ENCODE results near the gene TTR.

- no peak for TF ChIP-seq POLR2A (IDR thresholded peaks at IDR 0.05)
- TF ChIP-seq, protein P1, sequence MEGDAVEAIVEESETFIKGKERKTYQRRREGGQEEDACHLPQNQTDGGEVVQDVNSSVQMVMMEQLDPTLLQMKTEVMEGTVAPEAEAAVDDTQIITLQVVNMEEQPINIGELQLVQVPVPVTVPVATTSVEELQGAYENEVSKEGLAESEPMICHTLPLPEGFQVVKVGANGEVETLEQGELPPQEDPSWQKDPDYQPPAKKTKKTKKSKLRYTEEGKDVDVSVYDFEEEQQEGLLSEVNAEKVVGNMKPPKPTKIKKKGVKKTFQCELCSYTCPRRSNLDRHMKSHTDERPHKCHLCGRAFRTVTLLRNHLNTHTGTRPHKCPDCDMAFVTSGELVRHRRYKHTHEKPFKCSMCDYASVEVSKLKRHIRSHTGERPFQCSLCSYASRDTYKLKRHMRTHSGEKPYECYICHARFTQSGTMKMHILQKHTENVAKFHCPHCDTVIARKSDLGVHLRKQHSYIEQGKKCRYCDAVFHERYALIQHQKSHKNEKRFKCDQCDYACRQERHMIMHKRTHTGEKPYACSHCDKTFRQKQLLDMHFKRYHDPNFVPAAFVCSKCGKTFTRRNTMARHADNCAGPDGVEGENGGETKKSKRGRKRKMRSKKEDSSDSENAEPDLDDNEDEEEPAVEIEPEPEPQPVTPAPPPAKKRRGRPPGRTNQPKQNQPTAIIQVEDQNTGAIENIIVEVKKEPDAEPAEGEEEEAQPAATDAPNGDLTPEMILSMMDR (IDR thresholded peaks at IDR 0.05) = no peak
These were observed 11.6 kb downstream of the TTR start for GRCh38 chr18:31603315-31603714.

Measured in Peyer's patch (tissue), 4 donors.